ENCODE results near the gene FOXD4. TPM values are rescaled to one million over a fixed set of nuclear protein-coding genes. Genes with fewer than 3 reads are reported as not detected.

Gene FOXD4
- 0.21 TPM in 1 of 2 replicates, not detected in the other for total RNA-seq

GRCh38 chr9:117995-118467 is at the start of gene FOXD4:
TSS of gene FOXD4 (minus strand) at chr9:118417. CDS start at chr9:118119, 298 bp downstream.

Other genes with a start within 250 kb of the FOXD4 start
- 2.9 and 7.9 TPM in 2 replicates for gene WASHC1, start 89.0 kb downstream of the FOXD4 start, total RNA-seq
- 24.3 and 31.9 TPM in 2 replicates for gene ZNG1A, start 60.6 kb upstream of the FOXD4 start, total RNA-seq
- gene DOCK8, start 96.4 kb upstream of the FOXD4 start, total RNA-seq: 0.60 and 0.71 TPM in 2 replicates

Measured in airway epithelial cell (primary cell).